ENCODE results near the gene BMAL1. TPM values are rescaled to one million over a fixed set of nuclear protein-coding genes. Genes with fewer than 3 reads are reported as not detected.

The BMAL1 gene
- total and polyA plus RNA-seq, 7 donors, result 10.8 to 41.5 (median 27.7) TPM

GRCh38 chr11:13258855-13259254, 18.7 kb upstream of the BMAL1 start:
- Histone ChIP-seq H3K4me1 (peaks cover 0 to 29% (median 24%) of the 10 kb centered on the region in 4 donors), H3K27me3 (no peaks in the 10 kb centered on the region), H3K27ac (no peak overlapping the region), H3K9me3 (no peaks in the 10 kb centered on the region), H3K4me3 (no peak overlapping the region), H3K36me3 (no peaks in the 10 kb centered on the region)
- WGBS, 2 donors, result 30 to 63% methylated on average over 1 of the region's 1 CpG
- intact Hi-C loops (cut with DNase I), result no loop called here
- DNase-seq, result no peak
- TF ChIP-seq POLR2A (IDR thresholded peaks at IDR 0.05), result no peak
- TF ChIP-seq POLR2AphosphoS5 (IDR thresholded peaks at IDR 0.05), result no peak
- no peak for TF ChIP-seq EP300 (IDR thresholded peaks at IDR 0.05)
- no peak for TF ChIP-seq CTCF (IDR thresholded peaks at IDR 0.05)

GRCh38 chr11:13259374-13259773, 18.2 kb upstream of the BMAL1 start:
- Histone ChIP-seq H3K27ac (no peak overlapping the region), H3K36me3 (no peaks in the 10 kb centered on the region), H3K27me3 (no peaks in the 10 kb centered on the region), H3K4me1 (peaks cover 0 to 29% (median 24%) of the 10 kb centered on the region in 4 donors), H3K4me3 (no peak overlapping the region), H3K9me3 (no peaks in the 10 kb centered on the region)
- intact Hi-C loops (cut with DNase I), result no loop called here
- WGBS, 2 donors, result 32 to 61% methylated on average over 4 of the region's 4 CpGs
- no peak for DNase-seq
- TF ChIP-seq CTCF (IDR thresholded peaks at IDR 0.05) (no peak), POLR2A (IDR thresholded peaks at IDR 0.05) (no peak), POLR2AphosphoS5 (IDR thresholded peaks at IDR 0.05) (no peak), EP300 (IDR thresholded peaks at IDR 0.05) (no peak)

GRCh38 chr11:13260201-13260962, 17.2 kb upstream of the BMAL1 start:
- Histone ChIP-seq H3K36me3 (no peaks in the 10 kb centered on the region), H3K27ac (peak overlapping the region; percentile 62 to 76 (median 73)), H3K9me3 (no peaks in the 10 kb centered on the region), H3K4me3 (no peak overlapping the region), H3K4me1 (peaks cover 0 to 29% (median 24%) of the 10 kb centered on the region in 4 donors), H3K27me3 (no peaks in the 10 kb centered on the region)
- TF ChIP-seq POLR2AphosphoS5 (IDR thresholded peaks at IDR 0.05), result no peak
- TF ChIP-seq EP300 (IDR thresholded peaks at IDR 0.05), result no peak
- no peak for TF ChIP-seq POLR2A (IDR thresholded peaks at IDR 0.05)
- TF ChIP-seq CTCF (IDR thresholded peaks at IDR 0.05), result no peak
- 37 to 65% methylated on average over 7 of the region's 7 CpGs for WGBS, 2 donors
- intact Hi-C loops (cut with DNase I), result no loop called here
- no peak for DNase-seq

- no peak overlapping the region for H3K4me3 ChIP-seq
- DNase-seq, result no peak
- 71 to 78% methylated on average over 16 of the region's 16 CpGs for WGBS, 2 donors
- no peaks in the 10 kb centered on the region for H3K36me3 ChIP-seq
- TF ChIP-seq POLR2AphosphoS5 (IDR thresholded peaks at IDR 0.05) (no peak), EP300 (IDR thresholded peaks at IDR 0.05) (no peak), CTCF (IDR thresholded peaks at IDR 0.05) (no peak), POLR2A (IDR thresholded peaks at IDR 0.05) (no peak)
- no peaks in the 10 kb centered on the region for H3K27me3 ChIP-seq
- intact Hi-C loops (cut with DNase I), result no loop called here
- H3K9me3 ChIP-seq, result no peaks in the 10 kb centered on the region
- peaks cover 0 to 29% (median 24%) of the 10 kb centered on the region in 4 donors for H3K4me1 ChIP-seq
- peak overlapping the region; percentile 62 to 76 (median 73) for H3K27ac ChIP-seq
Measured at GRCh38 chr11:13260963-13261588, 16.5 kb upstream of the BMAL1 start.

All from sigmoid colon (tissue), 7 donors.